WTC11 (cell line): ENCODE measurements around the gene EDARADD. TPM values are rescaled to one million over a fixed set of nuclear protein-coding genes. Genes with fewer than 3 reads are reported as not detected.

Experiments used
- ATAC-seq: fragments of 200-7000 bp; cut with Tn5 transposase; 2 replicates; pipeline ENCODE4 v1.10.0; 2021; ENCODE audit warnings: mild to moderate bottlenecking, moderate library complexity
- CTCF ChIA-PET: fragments of 300-600 bp; sonication (Branson Sonifier 250); formaldehyde crosslinking; loops from one replicate; lab custom pipeline; 2021; ENCODE audit warnings: antibody characterized with exemption; lab: Charles Lee
- POLR2A ChIA-PET: fragments of 350-600 bp; sonication (Branson Sonifier 250); formaldehyde crosslinking; loops from one replicate; lab custom pipeline; 2021; ENCODE audit warnings: antibody characterized with exemption; lab: Charles Lee
- DNase-seq: peaks from one replicate; pipeline ENCODE4 v3.0.0; 2021; ENCODE audit warnings: low spot score
- H3K27ac Mint-ChIP-seq: 2 replicates; pipeline ENCODE4 v1.8.0; 2021; ENCODE audit warnings: mixed read lengths
- H3K27me3 Mint-ChIP-seq: 2 replicates; pipeline ENCODE4 v1.8.0; 2021; ENCODE audit warnings: low read depth, mild to moderate bottlenecking, moderate library complexity, mixed read lengths
- H3K36me3 Mint-ChIP-seq: 2 replicates; pipeline ENCODE4 v1.8.0; 2021; ENCODE audit warnings: mixed read lengths
- H3K4me1 Mint-ChIP-seq: 2 replicates; pipeline ENCODE4 v1.8.0; 2022; ENCODE audit warnings: mixed read lengths
- H3K4me3 Mint-ChIP-seq: 2 replicates; pipeline ENCODE4 v1.8.0; 2021; ENCODE audit warnings: mild to moderate bottlenecking, moderate library complexity, mixed read lengths
- H3K9me3 Mint-ChIP-seq: 2 replicates; pipeline ENCODE4 v1.8.0; 2021; ENCODE audit warnings: mixed read lengths
- ATF1 ChIP-seq: sonication (generic); formaldehyde crosslinking; IDR thresholded peaks from 2 replicates; pipeline ENCODE4 v1.8.1; 2023; ENCODE audit warnings: mild to moderate bottlenecking, moderate library complexity, missing genetic modification reagents
- CREB1 ChIP-seq: sonication (generic); formaldehyde crosslinking; IDR thresholded peaks from 2 replicates; pipeline ENCODE4 v1.8.0; 2023; ENCODE audit warnings: mild to moderate bottlenecking, missing genetic modification reagents
- CTCF ChIP-seq: fragments of 200-600 bp; IDR thresholded peaks from 2 replicates; pipeline ENCODE4 v1.8.0; 2022; ENCODE audit warnings: antibody characterized with exemption
- EMX1 ChIP-seq: fragments of 250-450 bp; sonication (Bioruptor Pico); IDR thresholded peaks from 2 replicates; pipeline ENCODE4 v1.8.0; 2021; ENCODE audit warnings: mild to moderate bottlenecking
- ERG ChIP-seq: fragments of 250-450 bp; sonication (Bioruptor Pico); IDR thresholded peaks from 2 replicates; pipeline ENCODE4 v1.8.0; 2021; ENCODE audit warnings: mild to moderate bottlenecking
- ESRRA ChIP-seq: sonication (generic); formaldehyde crosslinking; IDR thresholded peaks from 2 replicates; pipeline ENCODE4 v1.8.1; 2022; ENCODE audit warnings: mild to moderate bottlenecking, missing genetic modification reagents, borderline replicate concordance
- GABPB1 ChIP-seq: sonication (generic); formaldehyde crosslinking; IDR thresholded peaks from 2 replicates; pipeline ENCODE4 v1.8.1; 2023; ENCODE audit warnings: mild to moderate bottlenecking, missing genetic modification reagents
- IRF2 ChIP-seq: sonication (generic); formaldehyde crosslinking; IDR thresholded peaks from 2 replicates; pipeline ENCODE4 v1.8.0; 2022; ENCODE audit warnings: low read depth, missing genetic modification reagents, borderline replicate concordance
- OVOL2 ChIP-seq: fragments of 250-450 bp; sonication (Bioruptor Pico); IDR thresholded peaks from 2 replicates; pipeline ENCODE4 v1.9.0; 2021; ENCODE audit warnings: mild to moderate bottlenecking, borderline replicate concordance
- RELA ChIP-seq: sonication (generic); formaldehyde crosslinking; IDR thresholded peaks from 2 replicates; pipeline ENCODE4 v1.8.1; 2022; ENCODE audit warnings: missing genetic modification reagents, mild to moderate bottlenecking, borderline replicate concordance
- TCF7 ChIP-seq: sonication (generic); formaldehyde crosslinking; IDR thresholded peaks from 2 replicates; pipeline ENCODE4 v1.8.0; 2022; ENCODE audit warnings: mild to moderate bottlenecking, low read depth, missing genetic modification reagents, moderate library complexity
- ZNF317 ChIP-seq: sonication (generic); formaldehyde crosslinking; IDR thresholded peaks from 2 replicates; pipeline ENCODE4 v1.8.1; 2023; ENCODE audit warnings: low read depth, mild to moderate bottlenecking, moderate library complexity, missing genetic modification reagents, borderline replicate concordance
- total RNA-seq: library from RNA; stranded (reverse); gene quantifications from 3 replicates; pipeline ENCODE4 v1.2.3, GENCODE V29; 2021
- TF ChIP-seq, protein P1 (sequence below): sonication (generic); formaldehyde crosslinking; IDR thresholded peaks from 2 replicates; pipeline ENCODE4 v1.8.0; 2022; ENCODE audit warnings: mild to moderate bottlenecking, missing genetic modification reagents
- TF ChIP-seq, protein P2 (sequence below): sonication (generic); formaldehyde crosslinking; IDR thresholded peaks from 2 replicates; pipeline ENCODE4 v1.8.1; 2022; ENCODE audit warnings: missing genetic modification reagents, borderline replicate concordance
- TF ChIP-seq, protein P3 (sequence below): fragments of 250-450 bp; sonication (Bioruptor Pico); IDR thresholded peaks from 2 replicates; pipeline ENCODE4 v2.1.2; 2022; ENCODE audit warnings: mild to moderate bottlenecking, moderate library complexity
- TF ChIP-seq, protein P4 (sequence below): fragments of 250-450 bp; sonication (Bioruptor Pico); conservative IDR thresholded peaks from 2 replicates; pipeline ENCODE4 v1.9.0; 2021; ENCODE audit warnings: mild to moderate bottlenecking
- TF ChIP-seq, protein P5 (sequence below): sonication (generic); formaldehyde crosslinking; IDR thresholded peaks from 2 replicates; pipeline ENCODE4 v1.8.1; 2023; ENCODE audit warnings: mild to moderate bottlenecking, missing genetic modification reagents, borderline replicate concordance
- TF ChIP-seq, protein P6 (sequence below): sonication (generic); formaldehyde crosslinking; IDR thresholded peaks from 2 replicates; pipeline ENCODE4 v1.8.1; 2022; ENCODE audit warnings: mild to moderate bottlenecking, moderate library complexity, missing genetic modification reagents

The EDARADD gene
- total RNA-seq, 1 experiment from 2014 or later = 5.0 TPM

DNA sequence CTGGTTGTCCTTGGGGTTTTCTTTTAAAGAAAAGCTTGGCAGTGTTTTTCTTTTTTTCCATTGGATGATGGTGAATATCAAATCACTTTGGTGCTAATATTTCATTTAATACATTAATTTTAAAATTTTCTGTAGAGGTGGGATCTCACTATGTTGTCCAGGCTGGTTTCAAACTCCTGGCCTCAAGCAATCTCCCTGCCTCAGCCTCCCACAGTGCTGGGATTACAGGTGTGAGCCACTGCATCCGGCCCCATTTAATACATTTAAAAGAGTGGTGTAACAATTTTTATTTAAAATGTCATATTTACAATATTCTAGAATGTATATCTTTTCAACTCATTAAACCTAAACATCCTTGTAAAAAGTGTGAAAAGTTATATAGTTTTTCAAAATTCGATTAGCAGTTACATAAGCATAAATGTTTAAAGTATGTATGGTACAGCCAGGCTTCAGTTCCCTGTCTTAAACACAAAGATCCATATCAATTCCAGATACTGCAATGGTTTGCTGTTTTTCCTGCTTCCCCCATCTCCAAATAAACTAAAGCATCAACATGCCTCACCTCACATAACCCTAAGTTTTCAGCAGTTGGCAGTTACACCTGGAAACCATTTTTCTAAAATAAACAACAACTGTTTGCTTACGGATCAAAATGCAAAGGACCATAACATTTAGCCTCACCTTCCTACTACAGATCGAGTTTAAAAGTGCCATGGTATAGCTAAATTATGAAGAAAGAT, 120.8 kb downstream of the EDARADD start:
- POLR2A ChIA-PET = no interaction called here
- CTCF ChIA-PET = interaction anchor here (0.6 to 1.6 kb wide), 2 partner anchors 12 to 159 kb away, joined by 3 to 4 read pairs; no protein-coding TSS in a partner anchor
- no peak overlapping the region for H3K4me3 Mint-ChIP-seq

DNA sequence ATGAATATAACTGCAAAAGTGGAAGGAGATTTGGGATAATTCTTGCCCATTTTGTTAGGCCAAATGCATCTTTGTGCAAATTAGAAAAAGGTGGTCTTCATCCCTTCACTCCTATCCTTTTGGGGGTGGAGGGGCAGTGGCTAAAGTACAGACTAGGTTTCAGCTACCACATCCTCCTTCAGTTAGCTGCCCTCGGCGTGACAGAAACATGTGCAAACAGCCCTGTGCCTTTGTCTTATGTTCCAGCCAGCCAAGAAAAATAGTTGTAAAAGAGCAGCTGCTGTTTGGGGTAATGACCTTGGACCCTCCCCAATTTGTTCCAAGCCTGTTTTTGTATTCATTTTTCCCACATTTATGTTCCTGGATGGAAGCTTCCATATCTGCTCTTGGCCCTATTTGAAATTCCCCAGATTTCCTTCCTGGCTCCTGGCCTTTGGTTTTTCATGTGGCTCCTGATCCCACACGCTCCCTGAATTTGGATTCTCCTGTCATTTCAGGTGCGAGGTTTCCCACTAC, 121.4 kb downstream of the EDARADD start:
- TF ChIP-seq ESRRA (CRISPR knock-in tag) (no peak), GABPB1 (CRISPR knock-in tag) (no peak), ATF1 (no peak), ERG (CRISPR knock-in tag) (no peak), IRF2 (CRISPR knock-in tag) (no peak), OVOL2 (CRISPR knock-in tag) (no peak)
- TF ChIP-seq, protein P1, sequence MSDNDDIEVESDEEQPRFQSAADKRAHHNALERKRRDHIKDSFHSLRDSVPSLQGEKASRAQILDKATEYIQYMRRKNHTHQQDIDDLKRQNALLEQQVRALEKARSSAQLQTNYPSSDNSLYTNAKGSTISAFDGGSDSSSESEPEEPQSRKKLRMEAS (CRISPR knock-in tag) = no peak
- TF ChIP-seq, protein P2, sequence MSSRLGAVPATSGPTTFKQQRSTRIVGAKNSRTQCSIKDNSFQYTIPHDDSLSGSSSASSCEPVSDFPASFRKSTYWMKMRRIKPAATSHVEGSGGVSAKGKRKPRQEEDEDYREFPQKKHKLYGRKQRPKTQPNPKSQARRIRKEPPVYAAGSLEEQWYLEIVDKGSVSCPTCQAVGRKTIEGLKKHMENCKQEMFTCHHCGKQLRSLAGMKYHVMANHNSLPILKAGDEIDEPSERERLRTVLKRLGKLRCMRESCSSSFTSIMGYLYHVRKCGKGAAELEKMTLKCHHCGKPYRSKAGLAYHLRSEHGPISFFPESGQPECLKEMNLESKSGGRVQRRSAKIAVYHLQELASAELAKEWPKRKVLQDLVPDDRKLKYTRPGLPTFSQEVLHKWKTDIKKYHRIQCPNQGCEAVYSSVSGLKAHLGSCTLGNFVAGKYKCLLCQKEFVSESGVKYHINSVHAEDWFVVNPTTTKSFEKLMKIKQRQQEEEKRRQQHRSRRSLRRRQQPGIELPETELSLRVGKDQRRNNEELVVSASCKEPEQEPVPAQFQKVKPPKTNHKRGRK = no peak
- TF ChIP-seq, protein P3, sequence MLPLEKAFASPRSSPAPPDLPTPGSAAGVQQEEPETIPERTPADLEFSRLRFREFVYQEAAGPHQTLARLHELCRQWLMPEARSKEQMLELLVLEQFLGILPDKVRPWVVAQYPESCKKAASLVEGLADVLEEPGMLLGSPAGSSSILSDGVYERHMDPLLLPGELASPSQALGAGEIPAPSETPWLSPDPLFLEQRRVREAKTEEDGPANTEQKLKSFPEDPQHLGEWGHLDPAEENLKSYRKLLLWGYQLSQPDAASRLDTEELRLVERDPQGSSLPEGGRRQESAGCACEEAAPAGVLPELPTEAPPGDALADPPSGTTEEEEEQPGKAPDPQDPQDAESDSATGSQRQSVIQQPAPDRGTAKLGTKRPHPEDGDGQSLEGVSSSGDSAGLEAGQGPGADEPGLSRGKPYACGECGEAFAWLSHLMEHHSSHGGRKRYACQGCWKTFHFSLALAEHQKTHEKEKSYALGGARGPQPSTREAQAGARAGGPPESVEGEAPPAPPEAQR = no peak
- TF ChIP-seq, protein P4, sequence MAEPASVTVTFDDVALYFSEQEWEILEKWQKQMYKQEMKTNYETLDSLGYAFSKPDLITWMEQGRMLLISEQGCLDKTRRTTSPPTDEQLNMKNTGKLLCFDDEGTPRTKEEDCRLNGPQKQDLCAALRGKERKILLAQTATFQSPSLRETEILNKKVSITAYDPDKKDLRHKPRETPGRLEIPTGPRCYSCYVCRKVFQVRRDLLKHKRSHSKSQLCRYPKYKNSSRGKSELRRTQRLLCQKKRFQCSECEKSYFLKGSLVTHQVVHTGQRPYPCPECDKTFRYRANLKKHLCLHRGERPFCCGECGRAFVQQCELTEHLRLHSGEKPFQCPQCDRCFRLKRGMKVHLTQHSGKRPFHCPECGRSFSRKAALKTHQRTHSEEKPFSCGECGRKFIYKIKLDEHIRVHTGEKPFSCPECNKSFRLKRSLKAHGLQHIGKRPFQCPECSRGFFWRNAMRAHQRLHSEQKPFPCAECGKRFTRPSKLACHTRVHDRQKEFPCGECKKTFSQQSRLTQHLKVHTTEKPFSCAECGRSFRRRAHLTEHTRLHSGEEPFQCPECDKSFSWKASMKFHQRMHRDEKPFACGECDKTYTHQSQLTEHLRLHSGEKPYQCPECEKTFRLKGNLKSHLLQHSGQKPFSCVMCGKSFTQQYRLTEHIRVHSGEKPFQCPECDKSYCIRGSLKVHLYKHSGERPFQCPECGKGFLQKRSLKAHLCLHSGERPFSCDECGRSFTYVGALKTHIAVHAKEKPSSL (CRISPR knock-in tag) = no peak
- TF ChIP-seq, protein P5, sequence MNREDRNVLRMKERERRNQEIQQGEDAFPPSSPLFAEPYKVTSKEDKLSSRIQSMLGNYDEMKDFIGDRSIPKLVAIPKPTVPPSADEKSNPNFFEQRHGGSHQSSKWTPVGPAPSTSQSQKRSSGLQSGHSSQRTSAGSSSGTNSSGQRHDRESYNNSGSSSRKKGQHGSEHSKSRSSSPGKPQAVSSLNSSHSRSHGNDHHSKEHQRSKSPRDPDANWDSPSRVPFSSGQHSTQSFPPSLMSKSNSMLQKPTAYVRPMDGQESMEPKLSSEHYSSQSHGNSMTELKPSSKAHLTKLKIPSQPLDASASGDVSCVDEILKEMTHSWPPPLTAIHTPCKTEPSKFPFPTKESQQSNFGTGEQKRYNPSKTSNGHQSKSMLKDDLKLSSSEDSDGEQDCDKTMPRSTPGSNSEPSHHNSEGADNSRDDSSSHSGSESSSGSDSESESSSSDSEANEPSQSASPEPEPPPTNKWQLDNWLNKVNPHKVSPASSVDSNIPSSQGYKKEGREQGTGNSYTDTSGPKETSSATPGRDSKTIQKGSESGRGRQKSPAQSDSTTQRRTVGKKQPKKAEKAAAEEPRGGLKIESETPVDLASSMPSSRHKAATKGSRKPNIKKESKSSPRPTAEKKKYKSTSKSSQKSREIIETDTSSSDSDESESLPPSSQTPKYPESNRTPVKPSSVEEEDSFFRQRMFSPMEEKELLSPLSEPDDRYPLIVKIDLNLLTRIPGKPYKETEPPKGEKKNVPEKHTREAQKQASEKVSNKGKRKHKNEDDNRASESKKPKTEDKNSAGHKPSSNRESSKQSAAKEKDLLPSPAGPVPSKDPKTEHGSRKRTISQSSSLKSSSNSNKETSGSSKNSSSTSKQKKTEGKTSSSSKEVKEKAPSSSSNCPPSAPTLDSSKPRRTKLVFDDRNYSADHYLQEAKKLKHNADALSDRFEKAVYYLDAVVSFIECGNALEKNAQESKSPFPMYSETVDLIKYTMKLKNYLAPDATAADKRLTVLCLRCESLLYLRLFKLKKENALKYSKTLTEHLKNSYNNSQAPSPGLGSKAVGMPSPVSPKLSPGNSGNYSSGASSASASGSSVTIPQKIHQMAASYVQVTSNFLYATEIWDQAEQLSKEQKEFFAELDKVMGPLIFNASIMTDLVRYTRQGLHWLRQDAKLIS = no peak
- TF ChIP-seq, all 79 proteins: peak for 0
- ATAC-seq (no peak), DNase-seq (no peak)
- Mint-ChIP-seq H3K4me1 (peaks cover 16% of the 10 kb centered on the region), H3K27ac (no peak overlapping the region), H3K9me3 (no peaks in the 10 kb centered on the region), H3K27me3 (no peaks in the 10 kb centered on the region; the same call in 1 of the 2 replicates), H3K36me3 (no peaks in the 10 kb centered on the region), H3K4me3 (no peak overlapping the region)
- ChIA-PET POLR2A (interaction anchor here (0.5 kb wide), 1 partner anchor 526 kb away, joined by 10 read pairs; no protein-coding TSS in a partner anchor), CTCF (interaction anchor here (0.6 to 1.6 kb wide), 2 partner anchors 12 to 160 kb away, joined by 3 to 4 read pairs; no protein-coding TSS in a partner anchor)

More for the DNA sequence above, 120.8 kb downstream of the EDARADD start:
- DNase-seq (no peak), ATAC-seq (no peak)
- no peak overlapping the region for H3K27ac Mint-ChIP-seq
- H3K4me1 Mint-ChIP-seq = peaks cover 18% of the 10 kb centered on the region
- TF ChIP-seq CTCF = no peak
- TF ChIP-seq EMX1 = no peak
- TF ChIP-seq RELA = no peak
- no peak for TF ChIP-seq TCF7 (CRISPR knock-in tag)
- TF ChIP-seq CREB1 (CRISPR knock-in tag) = no peak
- TF ChIP-seq, protein P6, sequence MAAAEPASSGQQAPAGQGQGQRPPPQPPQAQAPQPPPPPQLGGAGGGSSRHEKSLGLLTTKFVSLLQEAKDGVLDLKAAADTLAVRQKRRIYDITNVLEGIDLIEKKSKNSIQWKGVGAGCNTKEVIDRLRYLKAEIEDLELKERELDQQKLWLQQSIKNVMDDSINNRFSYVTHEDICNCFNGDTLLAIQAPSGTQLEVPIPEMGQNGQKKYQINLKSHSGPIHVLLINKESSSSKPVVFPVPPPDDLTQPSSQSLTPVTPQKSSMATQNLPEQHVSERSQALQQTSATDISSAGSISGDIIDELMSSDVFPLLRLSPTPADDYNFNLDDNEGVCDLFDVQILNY (CRISPR knock-in tag) = no peak
- TF ChIP-seq ZNF317 (CRISPR knock-in tag) = no peak
- no peaks in the 10 kb centered on the region for H3K9me3 Mint-ChIP-seq
- H3K36me3 Mint-ChIP-seq = no peaks in the 10 kb centered on the region
- H3K27me3 Mint-ChIP-seq = no peaks in the 10 kb centered on the region
